Prostate gland (tissue), 2 donors: ENCODE data around the gene PCYT1B.

Experiments
- POLR2A ChIP-seq: fragments of 450-650 bp; IDR thresholded peaks from one replicate; pipeline ENCODE4 v1.6.1; 2016; ENCODE audit warnings: antibody characterized with exemption, mild to moderate bottlenecking
- POLR2AphosphoS5 ChIP-seq: sonication (generic); formaldehyde crosslinking; IDR thresholded peaks from one replicate; pipeline ENCODE4 v1.6.1; 2017; ENCODE audit warnings: antibody characterized with exemption
- TF ChIP-seq, protein P1 (sequence below), 4 experiments: fragments of 200-600 bp in 2 of 4; fragments of 450-650 bp in 2 of 4; sonication (generic) in 2 of 4; IDR thresholded peaks; 1 replicate in 3 of 4; 2 replicates in 1 of 4; pipeline ENCODE4 v1.5.1; 2016 to 2019; ENCODE audit warnings: antibody characterized with exemption in 4 of 4, mild to moderate bottlenecking in 2 of 4, moderate library complexity in 2 of 4

DNA sequence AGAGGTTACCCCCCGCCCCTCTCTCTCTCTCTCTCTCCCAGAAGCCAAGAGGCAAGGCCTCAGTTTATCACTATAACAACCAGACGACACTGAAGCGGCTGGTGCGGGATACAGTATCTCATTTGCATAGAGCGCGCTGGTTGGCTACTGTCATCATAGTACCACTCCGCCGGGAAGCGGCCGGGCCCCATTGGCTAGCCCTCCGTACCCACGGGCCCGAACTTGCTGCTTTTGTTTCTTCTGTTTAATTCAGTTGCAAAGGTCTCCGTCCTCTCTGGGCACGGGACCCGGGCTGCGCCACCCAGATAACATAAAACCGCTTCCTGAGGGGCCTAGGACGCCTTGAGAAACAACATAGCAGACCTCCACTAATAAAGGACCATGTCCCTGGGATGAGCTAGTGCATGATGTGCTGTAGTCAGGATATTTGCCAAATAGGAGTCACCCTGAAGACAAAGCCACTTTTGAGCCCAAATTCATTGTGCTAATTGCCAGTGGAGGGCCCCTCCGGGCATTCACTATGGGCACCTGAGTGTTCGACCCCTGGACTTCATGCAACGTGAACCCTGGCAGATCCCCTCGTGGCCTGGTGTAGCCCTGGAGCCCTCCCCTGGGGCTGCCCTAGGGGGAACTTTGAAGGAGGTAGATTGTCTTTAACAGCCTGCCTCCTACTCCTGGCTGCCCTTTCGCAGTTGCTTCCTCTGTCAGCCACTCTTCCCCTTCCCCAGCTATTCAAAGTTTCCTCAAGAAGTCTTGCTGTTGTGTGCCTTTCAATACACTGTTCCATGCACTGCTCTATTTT lies at the start of gene PCYT1B:
- TF ChIP-seq, protein P1, sequence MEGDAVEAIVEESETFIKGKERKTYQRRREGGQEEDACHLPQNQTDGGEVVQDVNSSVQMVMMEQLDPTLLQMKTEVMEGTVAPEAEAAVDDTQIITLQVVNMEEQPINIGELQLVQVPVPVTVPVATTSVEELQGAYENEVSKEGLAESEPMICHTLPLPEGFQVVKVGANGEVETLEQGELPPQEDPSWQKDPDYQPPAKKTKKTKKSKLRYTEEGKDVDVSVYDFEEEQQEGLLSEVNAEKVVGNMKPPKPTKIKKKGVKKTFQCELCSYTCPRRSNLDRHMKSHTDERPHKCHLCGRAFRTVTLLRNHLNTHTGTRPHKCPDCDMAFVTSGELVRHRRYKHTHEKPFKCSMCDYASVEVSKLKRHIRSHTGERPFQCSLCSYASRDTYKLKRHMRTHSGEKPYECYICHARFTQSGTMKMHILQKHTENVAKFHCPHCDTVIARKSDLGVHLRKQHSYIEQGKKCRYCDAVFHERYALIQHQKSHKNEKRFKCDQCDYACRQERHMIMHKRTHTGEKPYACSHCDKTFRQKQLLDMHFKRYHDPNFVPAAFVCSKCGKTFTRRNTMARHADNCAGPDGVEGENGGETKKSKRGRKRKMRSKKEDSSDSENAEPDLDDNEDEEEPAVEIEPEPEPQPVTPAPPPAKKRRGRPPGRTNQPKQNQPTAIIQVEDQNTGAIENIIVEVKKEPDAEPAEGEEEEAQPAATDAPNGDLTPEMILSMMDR (IDR thresholded peaks at IDR 0.05) = no peak
- TF ChIP-seq POLR2A = no peak
- TF ChIP-seq POLR2AphosphoS5 = no peak
